GM21528 (cell line): Measurements from ENCODE around the gene PRPF18.
A peak's percentile ranks its signal among the peaks of the same experiment; 100 is the strongest.
"Not testable (repeated sequence)": the region's sequence is repeated elsewhere in the genome, so short reads cannot be mapped to it uniquely, and the experiment has no call there.

Source experiments
- ATAC-seq: cut with Tn5 transposase; IDR thresholded peaks from one replicate; pipeline ENCODE4 v1.9.1; 2021; ENCODE audit warnings: mild to moderate bottlenecking, moderate library complexity; ENCODE audit not compliant: unreplicated experiment, low FRiP score

The PRPF18 gene

GRCh38 chr10:13586676-13587355, at the start of gene PRPF18:
Gene PRPF18 (plus strand): TSS chr10:13586965. CDS start chr10:13587087, 122 bp downstream.
- peak; percentile 99 for ATAC-seq

- ATAC-seq: not testable (repeated sequence)
Measured at GRCh38 chr10:13537985-13538384, 48.8 kb upstream of the PRPF18 start.

GRCh38 chr10:13542533-13542932, 44.2 kb upstream of the PRPF18 start:
- no peak for ATAC-seq

- no peak for ATAC-seq
Measured at GRCh38 chr10:13550802-13551201, 36.0 kb upstream of the PRPF18 start.

- ATAC-seq: no peak
Measured at GRCh38 chr10:13555884-13556510, 30.8 kb upstream of the PRPF18 start.

GRCh38 chr10:13559124-13559700, 27.6 kb upstream of the PRPF18 start:
- ATAC-seq: no peak

- ATAC-seq: no peak
Measured at GRCh38 chr10:13560597-13560996, 26.2 kb upstream of the PRPF18 start.

- no peak for ATAC-seq
Measured at GRCh38 chr10:13563481-13564445, 23.0 kb upstream of the PRPF18 start.

GRCh38 chr10:13564576-13564975, 22.2 kb upstream of the PRPF18 start:
- no peak for ATAC-seq

- ATAC-seq: no peak
Measured at GRCh38 chr10:13567030-13567429, 19.7 kb upstream of the PRPF18 start.

GRCh38 chr10:13571541-13571940, 15.2 kb upstream of the PRPF18 start:
- no peak for ATAC-seq

GRCh38 chr10:13573960-13574359, 12.8 kb upstream of the PRPF18 start:
- no peak for ATAC-seq

GRCh38 chr10:13585195-13585751, 1.5 kb upstream of the PRPF18 start:
- ATAC-seq: no peak

- no peak for ATAC-seq
Measured at GRCh38 chr10:13585943-13586342, 822 bp upstream of the PRPF18 start.

- ATAC-seq: peak; percentile 5
Measured at GRCh38 chr10:13587391-13587790, 626 bp downstream of the PRPF18 start.

- ATAC-seq: no peak
Measured at GRCh38 chr10:13589316-13589715, 2.6 kb downstream of the PRPF18 start.

- no peak for ATAC-seq
Measured at GRCh38 chr10:13590886-13591285, 4.1 kb downstream of the PRPF18 start.

GRCh38 chr10:13592306-13592705, 5.5 kb downstream of the PRPF18 start:
- ATAC-seq: no peak

GRCh38 chr10:13593535-13593934, 6.8 kb downstream of the PRPF18 start:
- no peak for ATAC-seq

- ATAC-seq: no peak
Measured at GRCh38 chr10:13594641-13595040, 7.9 kb downstream of the PRPF18 start.
